ENCODE results near the gene TM7SF2. TPM values are rescaled to one million over a fixed set of nuclear protein-coding genes. Genes with fewer than 3 reads are reported as not detected.

Gene TM7SF2
- total and polyA plus RNA-seq, 2 of the 13 experiments (the other 11 are each of a cell fraction or from before 2014, with no cell fraction given), result 56.0 to 66.9 TPM

DNA sequence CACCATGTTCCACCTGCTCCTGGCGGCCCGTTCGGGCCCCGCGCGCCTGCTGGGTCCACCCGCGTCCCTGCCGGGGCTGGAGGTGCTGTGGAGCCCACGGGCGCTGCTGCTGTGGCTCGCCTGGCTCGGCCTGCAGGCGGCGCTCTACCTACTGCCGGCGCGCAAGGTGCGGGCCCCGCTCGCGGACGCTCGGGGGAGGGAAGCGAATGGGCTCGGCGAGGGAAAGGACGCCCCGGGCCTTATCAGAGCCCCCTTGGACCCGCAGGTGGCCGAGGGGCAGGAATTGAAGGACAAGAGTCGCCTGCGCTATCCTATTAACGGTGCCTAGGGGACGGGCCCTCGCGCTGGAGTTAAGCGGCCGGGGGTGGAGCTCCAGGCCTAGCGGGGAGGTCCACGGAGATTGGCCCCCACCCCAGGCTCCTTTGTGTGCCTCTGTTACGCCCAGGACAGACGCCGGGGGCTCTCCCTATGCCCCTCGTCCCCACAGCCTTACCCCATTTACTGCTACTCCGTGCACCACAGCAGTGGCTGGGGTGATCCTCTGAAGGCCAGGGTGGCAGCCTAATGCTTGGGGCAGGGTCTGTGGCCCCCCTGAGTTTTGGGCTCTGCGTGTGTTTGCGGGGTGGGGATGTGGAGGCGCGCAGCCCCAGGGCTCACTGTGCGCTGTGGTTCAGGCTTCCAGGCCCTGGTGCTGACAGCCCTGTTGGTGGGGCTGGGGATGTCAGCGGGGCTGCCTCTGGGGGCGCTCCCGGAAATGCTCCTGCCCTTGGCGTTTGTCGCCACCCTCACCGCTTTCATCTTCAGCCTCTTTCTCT lies 1.1 kb downstream of the TM7SF2 start (continued):
- TF ChIP-seq, protein P1, sequence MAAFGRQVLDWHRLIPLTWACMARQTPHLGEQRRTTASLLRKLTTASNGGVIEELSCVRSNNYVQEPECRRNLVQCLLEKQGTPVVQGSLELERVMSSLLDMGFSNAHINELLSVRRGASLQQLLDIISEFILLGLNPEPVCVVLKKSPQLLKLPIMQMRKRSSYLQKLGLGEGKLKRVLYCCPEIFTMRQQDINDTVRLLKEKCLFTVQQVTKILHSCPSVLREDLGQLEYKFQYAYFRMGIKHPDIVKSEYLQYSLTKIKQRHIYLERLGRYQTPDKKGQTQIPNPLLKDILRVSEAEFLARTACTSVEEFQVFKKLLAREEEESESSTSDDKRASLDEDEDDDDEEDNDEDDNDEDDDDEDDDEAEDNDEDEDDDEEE (CRISPR knock-in tag; IDR thresholded peaks at IDR 0.05), result no peak
- TF ChIP-seq MAZ (IDR thresholded peaks at IDR 0.05; ENCODE audit: borderline replicate concordance, low read depth, low read length), result no peak; the same call in 1 of the 2 replicates
- TF ChIP-seq MAZ (CRISPR knock-in tag; IDR thresholded peaks at IDR 0.05; ENCODE audit: low read depth), result no peak
- TF ChIP-seq, protein P2, sequence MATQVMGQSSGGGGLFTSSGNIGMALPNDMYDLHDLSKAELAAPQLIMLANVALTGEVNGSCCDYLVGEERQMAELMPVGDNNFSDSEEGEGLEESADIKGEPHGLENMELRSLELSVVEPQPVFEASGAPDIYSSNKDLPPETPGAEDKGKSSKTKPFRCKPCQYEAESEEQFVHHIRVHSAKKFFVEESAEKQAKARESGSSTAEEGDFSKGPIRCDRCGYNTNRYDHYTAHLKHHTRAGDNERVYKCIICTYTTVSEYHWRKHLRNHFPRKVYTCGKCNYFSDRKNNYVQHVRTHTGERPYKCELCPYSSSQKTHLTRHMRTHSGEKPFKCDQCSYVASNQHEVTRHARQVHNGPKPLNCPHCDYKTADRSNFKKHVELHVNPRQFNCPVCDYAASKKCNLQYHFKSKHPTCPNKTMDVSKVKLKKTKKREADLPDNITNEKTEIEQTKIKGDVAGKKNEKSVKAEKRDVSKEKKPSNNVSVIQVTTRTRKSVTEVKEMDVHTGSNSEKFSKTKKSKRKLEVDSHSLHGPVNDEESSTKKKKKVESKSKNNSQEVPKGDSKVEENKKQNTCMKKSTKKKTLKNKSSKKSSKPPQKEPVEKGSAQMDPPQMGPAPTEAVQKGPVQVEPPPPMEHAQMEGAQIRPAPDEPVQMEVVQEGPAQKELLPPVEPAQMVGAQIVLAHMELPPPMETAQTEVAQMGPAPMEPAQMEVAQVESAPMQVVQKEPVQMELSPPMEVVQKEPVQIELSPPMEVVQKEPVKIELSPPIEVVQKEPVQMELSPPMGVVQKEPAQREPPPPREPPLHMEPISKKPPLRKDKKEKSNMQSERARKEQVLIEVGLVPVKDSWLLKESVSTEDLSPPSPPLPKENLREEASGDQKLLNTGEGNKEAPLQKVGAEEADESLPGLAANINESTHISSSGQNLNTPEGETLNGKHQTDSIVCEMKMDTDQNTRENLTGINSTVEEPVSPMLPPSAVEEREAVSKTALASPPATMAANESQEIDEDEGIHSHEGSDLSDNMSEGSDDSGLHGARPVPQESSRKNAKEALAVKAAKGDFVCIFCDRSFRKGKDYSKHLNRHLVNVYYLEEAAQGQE (IDR thresholded peaks at IDR 0.05; ENCODE audit: borderline replicate concordance in 1 of 2, low read depth in 1 of 2, low read length in 2 of 2), result 0 out of 4 replicates have a peak, but pooled peaks of 1 of the 2 experiments have one; percentile 24
- TF ChIP-seq, protein P3, sequence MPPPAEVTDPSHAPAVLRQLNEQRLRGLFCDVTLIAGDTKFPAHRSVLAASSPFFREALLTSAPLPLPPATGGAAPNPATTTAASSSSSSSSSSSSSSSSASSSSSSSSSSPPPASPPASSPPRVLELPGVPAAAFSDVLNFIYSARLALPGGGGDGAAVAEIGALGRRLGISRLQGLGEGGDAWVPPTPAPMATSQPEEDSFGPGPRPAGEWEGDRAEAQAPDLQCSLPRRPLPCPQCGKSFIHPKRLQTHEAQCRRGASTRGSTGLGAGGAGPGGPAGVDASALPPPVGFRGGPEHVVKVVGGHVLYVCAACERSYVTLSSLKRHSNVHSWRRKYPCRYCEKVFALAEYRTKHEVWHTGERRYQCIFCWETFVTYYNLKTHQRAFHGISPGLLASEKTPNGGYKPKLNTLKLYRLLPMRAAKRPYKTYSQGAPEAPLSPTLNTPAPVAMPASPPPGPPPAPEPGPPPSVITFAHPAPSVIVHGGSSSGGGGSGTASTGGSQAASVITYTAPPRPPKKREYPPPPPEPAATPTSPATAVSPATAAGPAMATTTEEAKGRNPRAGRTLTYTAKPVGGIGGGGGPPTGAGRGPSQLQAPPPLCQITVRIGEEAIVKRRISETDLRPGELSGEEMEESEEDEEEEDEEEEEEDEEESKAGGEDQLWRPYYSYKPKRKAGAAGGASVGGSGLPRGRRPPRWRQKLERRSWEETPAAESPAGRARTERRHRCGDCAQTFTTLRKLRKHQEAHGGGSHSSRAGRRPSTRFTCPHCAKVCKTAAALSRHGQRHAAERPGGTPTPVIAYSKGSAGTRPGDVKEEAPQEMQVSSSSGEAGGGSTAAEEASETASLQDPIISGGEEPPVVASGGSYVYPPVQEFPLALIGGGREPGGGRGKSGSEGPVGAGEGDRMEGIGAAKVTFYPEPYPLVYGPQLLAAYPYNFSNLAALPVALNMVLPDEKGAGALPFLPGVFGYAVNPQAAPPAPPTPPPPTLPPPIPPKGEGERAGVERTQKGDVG (CRISPR knock-in tag; IDR thresholded peaks at IDR 0.05; ENCODE audit: borderline replicate concordance), result no peak
- TF ChIP-seq, protein P4, sequence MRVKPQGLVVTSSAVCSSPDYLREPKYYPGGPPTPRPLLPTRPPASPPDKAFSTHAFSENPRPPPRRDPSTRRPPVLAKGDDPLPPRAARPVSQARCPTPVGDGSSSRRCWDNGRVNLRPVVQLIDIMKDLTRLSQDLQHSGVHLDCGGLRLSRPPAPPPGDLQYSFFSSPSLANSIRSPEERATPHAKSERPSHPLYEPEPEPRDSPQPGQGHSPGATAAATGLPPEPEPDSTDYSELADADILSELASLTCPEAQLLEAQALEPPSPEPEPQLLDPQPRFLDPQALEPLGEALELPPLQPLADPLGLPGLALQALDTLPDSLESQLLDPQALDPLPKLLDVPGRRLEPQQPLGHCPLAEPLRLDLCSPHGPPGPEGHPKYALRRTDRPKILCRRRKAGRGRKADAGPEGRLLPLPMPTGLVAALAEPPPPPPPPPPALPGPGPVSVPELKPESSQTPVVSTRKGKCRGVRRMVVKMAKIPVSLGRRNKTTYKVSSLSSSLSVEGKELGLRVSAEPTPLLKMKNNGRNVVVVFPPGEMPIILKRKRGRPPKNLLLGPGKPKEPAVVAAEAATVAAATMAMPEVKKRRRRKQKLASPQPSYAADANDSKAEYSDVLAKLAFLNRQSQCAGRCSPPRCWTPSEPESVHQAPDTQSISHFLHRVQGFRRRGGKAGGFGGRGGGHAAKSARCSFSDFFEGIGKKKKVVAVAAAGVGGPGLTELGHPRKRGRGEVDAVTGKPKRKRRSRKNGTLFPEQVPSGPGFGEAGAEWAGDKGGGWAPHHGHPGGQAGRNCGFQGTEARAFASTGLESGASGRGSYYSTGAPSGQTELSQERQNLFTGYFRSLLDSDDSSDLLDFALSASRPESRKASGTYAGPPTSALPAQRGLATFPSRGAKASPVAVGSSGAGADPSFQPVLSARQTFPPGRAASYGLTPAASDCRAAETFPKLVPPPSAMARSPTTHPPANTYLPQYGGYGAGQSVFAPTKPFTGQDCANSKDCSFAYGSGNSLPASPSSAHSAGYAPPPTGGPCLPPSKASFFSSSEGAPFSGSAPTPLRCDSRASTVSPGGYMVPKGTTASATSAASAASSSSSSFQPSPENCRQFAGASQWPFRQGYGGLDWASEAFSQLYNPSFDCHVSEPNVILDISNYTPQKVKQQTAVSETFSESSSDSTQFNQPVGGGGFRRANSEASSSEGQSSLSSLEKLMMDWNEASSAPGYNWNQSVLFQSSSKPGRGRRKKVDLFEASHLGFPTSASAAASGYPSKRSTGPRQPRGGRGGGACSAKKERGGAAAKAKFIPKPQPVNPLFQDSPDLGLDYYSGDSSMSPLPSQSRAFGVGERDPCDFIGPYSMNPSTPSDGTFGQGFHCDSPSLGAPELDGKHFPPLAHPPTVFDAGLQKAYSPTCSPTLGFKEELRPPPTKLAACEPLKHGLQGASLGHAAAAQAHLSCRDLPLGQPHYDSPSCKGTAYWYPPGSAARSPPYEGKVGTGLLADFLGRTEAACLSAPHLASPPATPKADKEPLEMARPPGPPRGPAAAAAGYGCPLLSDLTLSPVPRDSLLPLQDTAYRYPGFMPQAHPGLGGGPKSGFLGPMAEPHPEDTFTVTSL (CRISPR knock-in tag; IDR thresholded peaks at IDR 0.05; ENCODE audit: borderline replicate concordance), result no peak
- TF ChIP-seq ISL2 (CRISPR knock-in tag; IDR thresholded peaks at IDR 0.05), result peak; percentile 43; the same call in 1 of the 2 replicates
- peak; percentile 53; the same call in 1 of the 2 replicates for TF ChIP-seq NKX3-1 (CRISPR knock-in tag; IDR thresholded peaks at IDR 0.05)
- no peak for TF ChIP-seq MTA3 (CRISPR knock-in tag; IDR thresholded peaks at IDR 0.05)
- peak; percentile 75; the same call in 1 of the 2 replicates for TF ChIP-seq ZNF703 (CRISPR knock-in tag; IDR thresholded peaks at IDR 0.05; ENCODE audit: borderline replicate concordance)
- no peak for TF ChIP-seq ZNF251 (CRISPR knock-in tag; IDR thresholded peaks at IDR 0.05)

All from HepG2 (cell line).